Measurements from ENCODE around the gene SCYL1.

Gene SCYL1

GRCh38 chr11:65572356-65573051 lies 47.6 kb downstream of the SCYL1 start, which contains the start of gene FAM89B:
Gene FAM89B, plus strand, starts transcription at chr11:65572538. Its CDS starts 132 bp downstream, at chr11:65572670.
- DNase-seq = peak; percentile 83

GRCh38 chr11:65573391-65574079 lies 48.7 kb downstream of the SCYL1 start:
- no peak for DNase-seq

DNA sequence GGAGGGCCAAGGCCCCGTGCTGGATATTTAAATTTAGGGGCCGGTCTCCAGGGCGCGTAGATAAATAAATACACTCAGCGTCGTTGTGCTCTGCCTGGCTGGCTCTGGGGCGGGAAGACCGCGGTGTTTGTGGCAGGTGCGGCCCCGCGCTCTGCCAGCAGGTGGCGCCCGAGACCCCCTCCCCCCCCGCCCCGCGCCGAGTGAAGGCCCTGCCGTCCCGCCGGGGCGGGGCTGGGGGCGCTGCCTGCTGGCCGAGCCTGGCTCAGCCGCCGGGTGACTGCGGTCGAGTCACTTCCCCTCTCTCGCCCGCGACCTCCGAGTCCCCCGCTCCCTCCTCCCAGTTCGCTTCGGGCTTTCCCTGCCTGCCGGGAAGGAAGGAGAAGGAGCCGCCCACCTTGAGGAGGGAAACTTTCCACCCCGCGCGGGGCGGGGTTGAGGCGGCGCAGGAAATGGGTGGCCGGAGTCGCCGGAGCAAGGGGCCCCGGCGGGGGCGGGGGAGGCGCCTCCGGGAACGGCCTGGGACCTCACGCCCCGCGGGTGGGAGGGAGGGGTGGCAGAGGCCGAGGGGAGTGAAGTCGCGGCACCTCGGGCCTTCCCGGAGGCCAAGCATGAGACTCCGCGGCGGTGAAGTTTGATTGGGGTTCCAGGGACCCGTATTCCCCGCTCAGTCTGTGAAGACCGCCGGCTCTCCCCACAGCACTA lies 49.4 kb downstream of the SCYL1 start:
- DNase-seq = peak; percentile 97

- DNase-seq = no peak
Observed at GRCh38 chr11:65574811-65575567, 50.1 kb downstream of the SCYL1 start.

- peak; percentile 80 for DNase-seq
Observed at GRCh38 chr11:65575568-65576231, 50.8 kb downstream of the SCYL1 start, which contains the start of gene EHBP1L1. Gene EHBP1L1, plus strand, starts transcription at chr11:65576053. Its CDS starts 250 bp downstream, at chr11:65576303.

GRCh38 chr11:65576232-65576866 lies 51.5 kb downstream of the SCYL1 start:
- DNase-seq = no peak

GRCh38 chr11:65576867-65577755 lies 52.2 kb downstream of the SCYL1 start:
- DNase-seq = peak; percentile 75

DNA sequence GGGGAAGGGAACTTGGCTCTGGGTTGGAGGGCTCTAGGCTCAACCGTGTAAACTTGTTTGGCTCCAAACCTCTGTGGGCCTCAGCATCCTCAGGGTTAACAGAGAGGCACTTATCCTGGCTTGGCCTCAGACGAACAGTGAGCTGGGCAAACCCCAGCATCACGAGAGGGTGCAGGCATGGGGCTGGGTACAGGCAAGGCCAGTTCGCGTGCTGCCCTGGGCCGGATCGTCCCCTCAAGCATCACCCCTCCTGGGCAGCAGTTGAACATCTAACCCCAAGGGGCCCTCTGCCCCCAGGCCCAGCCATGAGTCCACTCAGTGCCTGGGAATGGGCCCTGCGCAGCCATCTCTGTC lies 52.9 kb downstream of the SCYL1 start:
- DNase-seq = no peak

DNA sequence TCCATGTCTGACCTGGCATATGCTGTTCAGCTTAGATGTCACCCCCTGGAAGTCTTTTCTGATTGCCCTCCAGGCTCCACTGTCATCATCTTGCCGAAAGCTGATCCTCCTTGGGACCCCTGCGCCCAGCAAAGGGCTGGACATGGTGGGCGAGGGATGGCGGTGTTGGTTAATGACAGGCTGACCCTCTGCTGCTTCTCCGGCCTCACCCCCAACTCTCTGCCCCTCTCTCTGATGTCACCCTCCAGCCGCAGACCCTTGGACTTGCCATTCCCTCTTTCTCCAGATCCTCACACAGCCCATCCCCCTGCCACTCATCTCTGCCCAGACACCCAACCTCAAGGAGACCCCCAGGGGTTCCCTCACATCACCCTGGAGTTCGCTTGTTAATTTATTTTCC lies 53.3 kb downstream of the SCYL1 start:
- DNase-seq = no peak

GRCh38 chr11:65578667-65579066 lies 53.8 kb downstream of the SCYL1 start:
- no peak for DNase-seq

- no peak for DNase-seq
Observed at GRCh38 chr11:65579291-65579690, 54.4 kb downstream of the SCYL1 start.

DNA sequence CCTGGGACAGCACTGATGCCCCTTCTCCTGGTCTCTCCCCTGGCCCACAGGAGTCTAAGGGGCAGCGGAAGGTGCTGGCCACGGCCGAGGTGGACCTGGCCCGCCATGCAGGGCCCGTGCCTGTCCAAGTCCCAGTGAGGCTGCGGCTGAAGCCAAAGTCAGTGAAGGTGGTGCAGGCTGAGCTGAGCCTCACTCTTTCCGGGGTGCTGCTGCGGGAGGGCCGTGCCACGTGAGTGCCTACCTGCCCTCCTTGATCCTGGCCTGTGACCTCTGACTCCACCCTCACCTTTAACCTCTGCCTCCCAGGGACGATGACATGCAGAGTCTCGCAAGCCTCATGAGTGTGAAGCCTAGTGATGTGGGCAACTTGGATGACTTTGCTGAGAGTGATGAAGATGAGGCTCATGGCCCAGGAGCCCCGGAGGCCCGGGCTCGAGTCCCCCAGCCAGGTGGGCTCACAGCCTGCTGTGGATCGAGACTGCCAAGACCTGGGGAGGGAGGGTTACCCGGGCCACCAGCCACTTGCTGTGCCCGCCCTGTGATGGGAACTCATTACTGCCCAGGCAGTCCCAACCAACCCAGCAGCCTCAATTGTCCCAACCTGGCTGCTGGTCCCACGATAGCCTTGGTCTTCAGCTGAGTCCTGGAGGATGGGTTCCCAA lies 55.3 kb downstream of the SCYL1 start:
- no peak for DNase-seq

DNA sequence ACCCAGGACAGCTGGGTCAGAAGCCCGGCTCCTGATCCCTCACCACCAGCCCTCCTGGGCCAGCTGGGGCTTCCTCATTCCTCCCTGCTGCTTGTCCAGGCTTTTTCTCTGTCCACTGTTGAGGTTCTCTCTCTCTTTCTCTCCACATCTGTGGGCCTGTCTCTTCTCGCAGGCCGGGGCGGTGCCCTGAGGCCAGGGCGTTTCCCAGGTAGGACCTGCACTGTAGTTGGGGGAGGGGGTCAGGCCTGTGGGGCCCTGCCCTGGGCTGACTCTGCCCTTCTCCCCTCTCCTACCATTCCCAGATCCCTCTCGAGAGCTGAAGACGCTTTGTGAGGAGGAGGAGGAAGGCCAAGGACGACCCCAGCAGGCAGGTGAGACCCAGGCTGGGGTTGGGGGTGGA lies 55.9 kb downstream of the SCYL1 start:
- no peak for DNase-seq

GRCh38 chr11:65581928-65582327 lies 57.0 kb downstream of the SCYL1 start:
- DNase-seq = no peak

DNA sequence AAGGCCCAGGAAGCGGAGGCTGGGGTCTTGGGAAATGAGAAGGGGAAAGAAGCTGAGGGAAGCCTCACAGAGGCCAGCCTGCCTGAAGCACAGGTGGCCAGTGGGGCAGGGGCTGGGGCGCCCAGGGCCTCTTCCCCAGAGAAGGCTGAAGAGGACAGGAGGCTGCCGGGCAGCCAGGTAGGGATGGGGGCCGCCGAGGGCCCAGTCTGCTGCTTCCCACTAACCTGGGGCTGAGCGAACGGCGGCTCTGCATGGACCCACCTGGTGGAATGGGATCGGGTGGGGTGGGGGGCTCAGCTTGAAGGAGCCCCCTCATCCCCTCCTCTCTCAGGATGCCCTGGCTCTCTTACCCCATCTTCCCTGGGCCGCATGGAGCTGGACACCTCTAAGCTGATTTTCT lies 58.7 kb downstream of the SCYL1 start:
- no peak for DNase-seq

GRCh38 chr11:65584106-65584505 lies 59.2 kb downstream of the SCYL1 start:
- DNase-seq = no peak

- DNase-seq = no peak
Observed at GRCh38 chr11:65584723-65585171, 59.9 kb downstream of the SCYL1 start.

GRCh38 chr11:65585396-65586246 lies 60.7 kb downstream of the SCYL1 start:
- no peak for DNase-seq

- no peak for DNase-seq
Observed at GRCh38 chr11:65586247-65586630, 61.4 kb downstream of the SCYL1 start.

Data from MV-4-11 (cell line).